HPDE6-E6E7 (cell line): ENCODE measurements around the gene LRMDA.

Source experiments
- DNase-seq: peaks from one replicate; pipeline ENCODE4 v3.0.0; 2011; ENCODE audit warnings: missing footprints; ENCODE audit errors: extremely low spot score

The LRMDA gene

GRCh38 chr10:76160446-76161300 lies 729.2 kb downstream of the LRMDA start:
- DNase-seq, result no peak

DNA sequence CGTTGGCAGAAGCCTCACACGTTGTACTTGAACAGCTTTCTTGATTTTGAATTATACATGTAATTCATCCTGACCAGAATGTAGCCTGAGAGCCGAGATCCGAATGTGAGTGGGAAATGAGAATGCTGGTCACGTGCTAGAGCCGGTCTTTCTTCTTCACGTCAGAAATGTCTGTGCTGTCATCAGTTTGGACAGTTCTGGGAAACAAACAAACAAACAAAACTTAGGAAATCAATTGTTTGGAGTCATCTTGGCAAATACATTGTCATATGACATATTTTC lies 729.8 kb downstream of the LRMDA start:
- no peak for DNase-seq

DNA sequence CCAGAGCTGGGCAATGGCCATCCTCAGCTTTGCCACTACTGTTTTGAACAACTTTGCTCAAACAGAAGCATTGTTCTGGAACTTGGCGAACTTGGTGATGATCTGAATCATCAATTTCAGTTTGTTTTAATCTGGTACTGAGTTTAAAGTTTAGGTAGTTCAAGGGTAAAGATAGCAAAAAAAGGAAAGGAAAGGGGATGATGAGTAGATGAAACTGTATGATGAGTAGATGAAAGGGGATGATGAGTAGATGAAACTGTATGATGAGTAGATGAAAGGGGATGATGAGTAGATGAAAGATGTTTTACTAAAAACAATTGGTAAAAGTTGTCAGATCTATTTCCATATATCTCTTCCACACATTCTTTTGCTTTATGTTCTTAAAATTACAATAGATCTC lies 737.0 kb downstream of the LRMDA start:
- DNase-seq, result no peak

DNA sequence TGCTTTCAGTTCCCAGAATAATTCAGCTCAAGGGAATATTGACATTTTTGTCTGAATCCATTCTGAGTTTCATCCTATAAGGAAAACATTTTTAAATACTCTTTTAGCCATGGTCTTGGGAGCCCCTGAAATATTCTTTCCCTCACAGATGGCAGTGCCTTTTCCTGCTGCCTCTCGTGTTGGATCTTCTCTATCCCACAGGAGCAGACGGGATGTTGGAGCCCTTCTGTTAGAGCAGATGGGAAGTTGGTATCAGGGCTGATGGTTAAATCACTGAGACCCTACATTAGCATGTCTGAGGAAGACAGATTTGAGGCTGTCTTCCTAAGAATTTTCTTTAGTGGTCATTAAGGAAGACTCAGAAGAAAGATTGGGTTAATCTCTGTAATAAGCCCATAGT lies 737.8 kb downstream of the LRMDA start:
- DNase-seq, result no peak

GRCh38 chr10:76172020-76172419 lies 740.6 kb downstream of the LRMDA start:
- DNase-seq, result no peak

DNA sequence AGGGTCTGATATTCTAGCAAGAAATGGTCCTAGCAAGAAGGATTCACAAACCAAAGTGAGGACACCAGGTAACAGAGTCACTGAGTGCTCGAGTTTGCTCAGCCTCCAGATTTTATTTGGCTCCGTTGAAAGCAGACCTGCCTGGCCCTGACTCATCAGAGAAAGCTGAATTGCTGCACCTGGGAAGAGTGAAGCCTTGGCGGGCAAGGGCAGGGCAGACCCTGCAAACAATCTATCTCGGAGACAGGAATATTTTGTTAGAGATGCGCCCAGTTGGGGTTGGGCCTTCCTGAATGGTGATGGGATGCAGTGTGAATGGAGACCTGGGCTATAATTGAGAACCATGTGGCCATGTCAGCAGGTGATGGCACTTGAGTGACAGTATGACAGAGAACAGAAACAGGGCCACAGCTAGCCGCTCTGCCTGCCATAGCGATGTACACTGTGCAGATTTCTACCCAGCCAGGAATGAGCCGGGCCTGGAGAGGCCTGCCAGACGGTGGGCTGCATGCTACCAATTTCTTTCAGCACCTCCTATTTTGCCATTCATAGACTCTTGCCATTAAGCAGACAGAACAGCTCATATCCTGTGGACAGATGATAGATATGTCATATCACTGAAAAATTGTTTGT lies 744.2 kb downstream of the LRMDA start:
- no peak for DNase-seq

DNA sequence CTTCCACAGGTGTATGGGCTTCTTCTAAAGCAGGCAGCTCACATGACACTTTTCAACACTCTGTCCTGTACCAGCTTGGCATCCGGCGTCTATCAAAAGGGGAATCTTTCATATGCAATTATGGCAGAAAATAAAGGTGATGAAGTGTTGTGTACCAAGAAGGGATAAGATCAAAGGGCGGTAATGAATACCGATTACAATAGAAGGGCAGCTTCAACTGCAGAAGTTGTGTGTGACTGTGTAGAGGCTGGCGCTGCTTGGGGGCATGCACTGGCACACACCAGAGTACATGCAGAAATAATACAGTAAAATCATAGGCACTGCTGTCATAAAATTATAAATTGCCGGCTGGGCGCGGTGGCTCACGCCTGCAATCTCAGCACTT lies 744.7 kb downstream of the LRMDA start:
- DNase-seq, result no peak

GRCh38 chr10:76177936-76178335 lies 746.5 kb downstream of the LRMDA start:
- no peak for DNase-seq

- DNase-seq, result no peak
Observed at GRCh38 chr10:76178532-76179292, 747.3 kb downstream of the LRMDA start.

- DNase-seq, result no peak
Observed at GRCh38 chr10:76179806-76180205, 748.4 kb downstream of the LRMDA start.

DNA sequence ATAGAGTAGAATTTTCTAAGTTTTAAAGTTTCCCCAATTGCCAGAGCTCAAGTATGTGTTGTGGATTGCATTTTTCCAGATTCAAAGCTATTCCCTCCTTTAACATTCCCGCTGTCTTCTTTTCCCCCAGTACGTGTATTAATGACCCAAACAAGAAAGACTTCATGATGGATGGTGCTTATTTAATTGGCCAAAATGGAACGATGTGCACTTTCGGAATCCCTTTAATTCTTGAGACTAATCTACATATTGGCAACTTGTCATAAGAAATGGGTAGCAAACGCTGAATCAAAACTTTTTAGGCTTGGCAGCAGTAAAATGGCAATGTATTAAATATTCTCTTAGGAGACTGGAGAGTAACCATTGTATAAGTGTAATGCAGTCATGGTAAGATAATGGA lies 753.2 kb downstream of the LRMDA start:
- DNase-seq, result no peak

DNA sequence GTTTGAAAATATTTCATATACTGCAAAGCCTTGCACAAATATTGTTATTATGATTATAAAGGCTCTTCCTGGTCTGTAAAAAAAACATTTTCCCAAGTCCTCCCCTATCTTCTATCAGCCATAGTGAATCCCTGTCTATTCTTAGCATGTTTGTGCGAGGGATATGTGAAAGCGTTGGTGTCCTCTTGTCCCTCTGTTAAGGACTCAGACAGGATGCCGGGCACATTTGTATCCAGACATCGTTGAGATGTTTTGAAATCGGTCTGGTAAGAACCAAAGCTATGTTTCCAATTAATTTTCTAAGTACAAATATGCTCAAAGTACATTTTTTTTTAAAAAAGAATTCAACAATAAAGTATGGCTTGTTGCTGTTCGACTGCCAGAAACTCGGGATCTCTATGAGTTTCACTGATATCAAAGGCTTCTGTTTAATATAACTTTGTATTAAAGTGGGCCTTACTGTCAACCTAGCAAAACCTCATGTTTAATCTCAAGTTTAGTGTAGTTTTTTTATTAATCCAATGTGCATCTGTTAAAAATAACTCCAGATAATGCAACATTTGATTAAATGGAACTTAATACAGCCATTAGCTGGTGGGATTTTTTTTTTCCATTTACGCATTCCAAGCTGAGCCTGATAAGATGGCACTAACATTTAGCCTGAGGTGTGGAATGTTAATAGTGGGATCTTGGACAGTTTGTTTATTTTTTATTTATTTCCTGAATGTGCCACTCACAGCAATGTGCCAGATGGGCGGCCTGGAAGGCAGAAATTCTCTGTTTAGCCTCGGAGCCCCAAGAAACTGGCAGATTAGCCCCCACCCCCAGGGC lies 754.3 kb downstream of the LRMDA start:
- no peak for DNase-seq

GRCh38 chr10:76188216-76188615 lies 756.8 kb downstream of the LRMDA start:
- no peak for DNase-seq

DNA sequence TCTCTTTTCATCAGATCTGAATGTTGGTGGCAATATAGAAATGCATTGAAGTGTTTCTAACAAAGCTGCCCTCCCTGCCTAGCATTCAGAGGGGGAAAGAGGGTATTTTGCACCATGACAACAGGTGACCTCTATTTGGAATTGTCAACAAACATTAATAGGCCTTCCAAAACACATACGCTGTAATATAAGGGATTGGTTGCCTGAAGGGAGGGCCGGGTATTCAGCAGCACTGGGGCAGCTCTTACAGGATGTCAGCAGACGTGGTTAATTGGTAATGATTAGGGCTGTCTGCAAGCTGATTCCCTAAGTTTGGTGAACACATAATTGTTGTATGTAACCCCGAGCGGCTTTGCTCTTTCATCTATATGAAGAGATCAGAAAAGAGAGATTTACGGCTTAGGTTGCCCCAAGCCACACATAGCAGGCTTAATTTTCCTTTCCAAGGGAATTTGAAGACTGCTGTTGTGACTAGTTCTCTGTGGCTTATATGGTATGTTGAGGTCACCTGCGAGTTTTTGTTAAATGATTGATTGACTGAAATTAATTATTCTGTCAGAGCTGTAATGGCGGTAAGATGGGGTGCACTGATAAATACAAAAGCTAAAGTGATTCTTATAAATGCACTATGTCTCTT lies 759.3 kb downstream of the LRMDA start:
- no peak for DNase-seq

- no peak for DNase-seq
Observed at GRCh38 chr10:76191336-76191735, 759.9 kb downstream of the LRMDA start.

DNA sequence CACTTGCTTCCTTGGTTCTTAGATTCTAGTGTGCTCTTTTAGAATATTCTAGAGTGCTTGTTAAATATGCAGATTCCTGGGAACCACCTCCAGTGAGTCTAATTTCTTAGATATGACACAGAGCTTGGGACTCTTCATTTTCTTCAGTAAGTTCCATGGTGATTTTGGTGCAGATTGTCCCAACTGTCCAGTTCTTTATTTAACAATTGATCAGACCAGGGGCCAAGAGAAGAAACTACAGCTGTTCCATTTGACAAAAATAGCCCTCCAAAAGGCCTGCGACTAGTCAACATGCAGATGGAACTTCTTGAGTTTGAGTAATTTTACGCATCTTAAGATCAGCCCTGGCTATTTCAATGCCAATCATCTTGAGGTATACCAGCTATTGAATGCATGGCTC lies 760.7 kb downstream of the LRMDA start:
- no peak for DNase-seq

DNA sequence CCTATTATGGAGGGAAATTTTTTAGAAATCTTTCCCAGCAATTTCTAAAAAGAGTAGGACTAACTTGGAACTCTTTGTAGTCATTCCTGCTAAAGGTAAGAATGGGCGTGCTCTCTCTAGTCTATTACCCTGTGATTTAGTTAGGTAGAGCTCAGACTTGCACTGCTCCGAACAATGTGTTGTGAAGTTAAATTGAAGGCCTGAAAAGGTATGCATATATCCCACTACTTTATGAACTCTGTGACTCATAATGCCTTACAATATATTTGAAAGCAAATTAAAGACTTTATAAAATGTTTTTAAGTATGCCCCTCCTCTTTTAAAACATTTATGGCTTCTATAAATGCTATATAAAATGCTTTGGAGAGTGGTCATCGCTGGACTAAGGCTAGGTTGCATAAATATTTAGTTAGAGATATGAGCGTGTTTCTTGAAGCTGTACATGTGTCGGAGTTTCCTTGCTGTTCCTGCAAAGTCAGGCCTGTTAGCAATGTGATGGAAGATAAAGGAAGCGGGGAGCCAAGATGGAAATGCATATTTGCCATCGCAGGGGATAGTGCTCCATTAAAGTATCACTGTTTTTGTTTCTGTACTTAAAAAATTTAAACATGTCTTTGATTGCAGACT lies 761.4 kb downstream of the LRMDA start:
- no peak for DNase-seq

GRCh38 chr10:76195654-76196390 lies 764.4 kb downstream of the LRMDA start:
- no peak for DNase-seq

- no peak for DNase-seq
Observed at GRCh38 chr10:76197293-76197692, 765.9 kb downstream of the LRMDA start.

DNA sequence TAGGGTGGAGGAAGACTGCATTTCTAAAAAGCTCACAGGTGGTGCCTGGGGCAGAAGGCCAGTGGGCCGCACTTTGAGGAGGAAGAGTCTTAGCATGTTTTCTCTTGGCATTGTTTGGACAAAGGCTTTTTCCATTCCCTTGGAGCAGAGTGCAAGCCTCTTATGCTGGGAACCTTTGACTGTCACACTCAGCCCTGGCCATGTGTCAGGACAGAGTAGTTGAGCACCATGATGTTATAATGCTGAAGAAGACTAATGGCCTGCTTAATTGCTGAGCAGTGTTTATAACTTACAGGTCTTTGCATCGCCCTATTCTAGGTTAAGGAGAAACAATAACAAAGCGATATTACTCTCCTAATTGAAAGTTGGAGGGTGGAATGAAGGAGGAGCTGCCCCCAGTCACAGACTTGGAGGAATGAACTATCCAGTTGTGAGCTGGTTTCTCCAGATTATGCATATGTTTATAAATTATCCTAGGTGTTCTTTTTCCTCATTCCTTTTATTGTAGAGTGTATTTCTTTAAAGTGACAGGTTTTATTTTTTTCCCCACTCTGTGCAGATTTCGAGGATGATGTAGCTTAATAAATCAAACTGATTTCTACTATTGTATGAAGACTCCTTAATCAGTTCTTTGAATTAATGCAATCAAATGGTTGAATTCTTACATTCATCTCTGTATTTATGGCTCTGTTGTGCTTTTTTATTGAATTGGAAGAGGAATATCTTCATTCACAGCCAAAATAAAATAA lies 767.0 kb downstream of the LRMDA start:
- no peak for DNase-seq
